SU-DHL-6 (cell line): ENCODE data around the gene TMEM203.

ENCODE experiments used
- H2AFZ ChIP-seq: fragments of 200-600 bp; sonication (generic); 2 replicates; pipeline ENCODE4 v1.6.1; 2014; ENCODE audit warnings: low read depth, mild to moderate bottlenecking, moderate library complexity, mixed read lengths, antibody characterized with exemption, low read length; ENCODE audit not compliant: severe bottlenecking
- H3F3A ChIP-seq: fragments of 200-600 bp; shearing (Covaris generic); 2 replicates; pipeline ENCODE4 v1.6.0; 2016; ENCODE audit warnings: antibody characterized with exemption, mild to moderate bottlenecking; ENCODE audit not compliant: insufficient read depth
- H3K27ac ChIP-seq: fragments of 200-600 bp; sonication (generic); 2 replicates; pipeline ENCODE4 v1.5.1; 2016; ENCODE audit warnings: low read depth, mild to moderate bottlenecking, low read length, moderate library complexity, mixed read lengths
- H3K27me3 ChIP-seq: fragments of 200-600 bp; sonication (generic), shearing (Covaris generic); 2 replicates; pipeline ENCODE4 v1.6.0; 2014; ENCODE audit warnings: mild to moderate bottlenecking, low read length
- H3K36me3 ChIP-seq: fragments of 200-600 bp; sonication (generic); 2 replicates; pipeline ENCODE4 v1.6.1; 2014; ENCODE audit warnings: mild to moderate bottlenecking, low read length, mixed read lengths
- H3K4me2 ChIP-seq: fragments of 300-600, 200-600 bp; shearing (Covaris generic), sonication (generic); 2 replicates; pipeline ENCODE4 v1.6.0; 2014; ENCODE audit warnings: low read length, low read depth, mild to moderate bottlenecking; ENCODE audit not compliant: poor library complexity, severe bottlenecking
- H3K4me3 ChIP-seq: fragments of 200-600 bp; sonication (generic); 2 replicates; pipeline ENCODE4 v1.5.1; 2014; ENCODE audit warnings: antibody characterized with exemption, low read length, mild to moderate bottlenecking, mixed read lengths; ENCODE audit not compliant: insufficient read depth, poor library complexity, severe bottlenecking
- H3K79me2 ChIP-seq: fragments of 200-600 bp; sonication (generic); 2 replicates; pipeline ENCODE4 v1.6.1; 2014; ENCODE audit warnings: mild to moderate bottlenecking, low read length, moderate library complexity; ENCODE audit not compliant: insufficient read depth
- H3K9ac ChIP-seq: fragments of 200-600 bp; sonication (generic); 2 replicates; pipeline ENCODE4 v1.7.0; 2014; ENCODE audit warnings: mild to moderate bottlenecking, low read length
- H3K9me2 ChIP-seq: fragments of 200-600 bp; sonication (generic); replicated peaks from 2 replicates; pipeline ENCODE4 v1.6.1; 2014; ENCODE audit warnings: low read length; ENCODE audit not compliant: insufficient read depth
- H3K9me3 ChIP-seq: fragments of 200-600 bp; sonication (generic); 2 replicates; pipeline ENCODE4 v1.6.1; 2014; ENCODE audit warnings: low read length, mixed read lengths; ENCODE audit not compliant: insufficient read depth
- H4K20me1 ChIP-seq: fragments of 200-600 bp; sonication (generic); 2 replicates; pipeline ENCODE4 v1.6.1; 2014; ENCODE audit warnings: low read depth, mild to moderate bottlenecking, antibody characterized with exemption, low read length, moderate library complexity, mixed read lengths
- EZH2phosphoT487 ChIP-seq: fragments of 200-600 bp; sonication (generic), shearing (Covaris generic); conservative IDR thresholded peaks from 2 replicates; pipeline ENCODE4 v1.6.1; 2018; ENCODE audit warnings: mild to moderate bottlenecking, antibody characterized with exemption, low read length, moderate library complexity, mixed read lengths
- TF ChIP-seq, protein P1 (sequence below): fragments of 200-600 bp; sonication (generic); IDR thresholded peaks from one replicate; pipeline ENCODE4 v1.5.1; 2017; ENCODE audit warnings: antibody characterized with exemption, mild to moderate bottlenecking, low read length, moderate library complexity; ENCODE audit not compliant: insufficient read depth, poor library complexity, severe bottlenecking

TMEM203 gene

DNA sequence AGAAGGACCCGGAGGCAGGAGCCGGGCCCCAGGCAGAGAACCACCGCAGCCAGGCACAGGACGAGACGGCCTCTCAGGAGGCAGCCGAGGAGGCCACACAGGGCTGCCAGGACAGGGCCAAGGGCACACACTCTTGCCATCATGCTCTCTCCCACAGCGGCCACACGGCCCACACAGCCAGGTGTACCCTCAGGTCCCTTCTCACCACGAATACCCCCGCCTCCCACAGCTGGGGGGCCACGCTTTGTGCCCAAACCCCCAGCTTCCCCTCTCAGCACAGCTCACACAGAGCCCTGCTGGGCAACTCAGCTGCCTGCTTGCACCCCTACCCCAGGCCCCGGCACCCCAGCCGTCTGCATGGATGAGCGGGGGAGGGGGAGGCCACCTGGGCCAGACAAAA is 11.7 kb downstream of the TMEM203 start:
- H2AFZ ChIP-seq = no peak overlapping the region
- H3K27ac ChIP-seq = no peak overlapping the region
- TF ChIP-seq, protein P1, sequence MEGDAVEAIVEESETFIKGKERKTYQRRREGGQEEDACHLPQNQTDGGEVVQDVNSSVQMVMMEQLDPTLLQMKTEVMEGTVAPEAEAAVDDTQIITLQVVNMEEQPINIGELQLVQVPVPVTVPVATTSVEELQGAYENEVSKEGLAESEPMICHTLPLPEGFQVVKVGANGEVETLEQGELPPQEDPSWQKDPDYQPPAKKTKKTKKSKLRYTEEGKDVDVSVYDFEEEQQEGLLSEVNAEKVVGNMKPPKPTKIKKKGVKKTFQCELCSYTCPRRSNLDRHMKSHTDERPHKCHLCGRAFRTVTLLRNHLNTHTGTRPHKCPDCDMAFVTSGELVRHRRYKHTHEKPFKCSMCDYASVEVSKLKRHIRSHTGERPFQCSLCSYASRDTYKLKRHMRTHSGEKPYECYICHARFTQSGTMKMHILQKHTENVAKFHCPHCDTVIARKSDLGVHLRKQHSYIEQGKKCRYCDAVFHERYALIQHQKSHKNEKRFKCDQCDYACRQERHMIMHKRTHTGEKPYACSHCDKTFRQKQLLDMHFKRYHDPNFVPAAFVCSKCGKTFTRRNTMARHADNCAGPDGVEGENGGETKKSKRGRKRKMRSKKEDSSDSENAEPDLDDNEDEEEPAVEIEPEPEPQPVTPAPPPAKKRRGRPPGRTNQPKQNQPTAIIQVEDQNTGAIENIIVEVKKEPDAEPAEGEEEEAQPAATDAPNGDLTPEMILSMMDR = no peak
- TF ChIP-seq EZH2phosphoT487 = no peak
- no peaks in the 10 kb centered on the region for H3F3A ChIP-seq
- no peak overlapping the region for H3K4me3 ChIP-seq
- H3K9me3 ChIP-seq = no peaks in the 10 kb centered on the region
- H3K79me2 ChIP-seq = peaks cover 6% of the 10 kb centered on the region; the same call in 1 of the 2 replicates
- H3K27me3 ChIP-seq = no peaks in the 10 kb centered on the region
- no peaks in the 10 kb centered on the region for H3K9me2 ChIP-seq
- no peak overlapping the region for H3K4me2 ChIP-seq
- no peaks in the 10 kb centered on the region for H4K20me1 ChIP-seq
- H3K36me3 ChIP-seq = no peaks in the 10 kb centered on the region
- H3K9ac ChIP-seq = no peak overlapping the region

- Histone ChIP-seq H2AFZ (no peak overlapping the region), H3K4me2 (no peak overlapping the region), H3K9ac (no peak overlapping the region), H3F3A (no peaks in the 10 kb centered on the region), H3K9me3 (no peaks in the 10 kb centered on the region), H3K9me2 (no peaks in the 10 kb centered on the region), H3K27ac (no peak overlapping the region), H3K36me3 (no peaks in the 10 kb centered on the region), H3K4me3 (no peak overlapping the region), H4K20me1 (no peaks in the 10 kb centered on the region), H3K27me3 (no peaks in the 10 kb centered on the region), H3K79me2 (peaks cover 11% of the 10 kb centered on the region)
- TF ChIP-seq, protein P1 = no peak
- no peak for TF ChIP-seq EZH2phosphoT487
Measured at GRCh38 chr9:137192859-137193258, 12.6 kb downstream of the TMEM203 start.

DNA sequence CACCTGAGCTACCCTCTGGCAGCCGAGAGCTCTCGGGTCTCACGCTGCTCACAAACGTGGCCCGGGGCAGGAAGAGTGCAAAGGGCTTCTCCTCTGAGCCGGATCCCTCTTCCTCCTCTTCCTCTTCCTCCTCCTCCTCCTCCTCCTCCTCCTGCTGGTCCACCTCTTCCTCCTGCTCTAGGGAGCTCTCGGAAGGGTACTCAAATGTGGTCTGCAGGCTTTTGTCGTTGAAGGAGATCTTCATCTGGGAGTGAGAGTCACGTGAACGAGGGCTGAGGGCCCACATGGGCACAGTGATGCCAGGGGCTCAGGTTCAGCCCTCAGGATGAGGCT is 13.0 kb downstream of the TMEM203 start:
- Histone ChIP-seq H3K36me3 (no peaks in the 10 kb centered on the region), H3K79me2 (peaks cover 15% of the 10 kb centered on the region), H3K4me2 (no peak overlapping the region), H2AFZ (no peak overlapping the region), H3K4me3 (no peak overlapping the region), H3K9ac (no peak overlapping the region), H3K27me3 (no peaks in the 10 kb centered on the region), H3K9me3 (no peaks in the 10 kb centered on the region), H3K27ac (no peak overlapping the region), H4K20me1 (no peaks in the 10 kb centered on the region), H3K9me2 (no peaks in the 10 kb centered on the region), H3F3A (no peaks in the 10 kb centered on the region)
- TF ChIP-seq, protein P1 = no peak
- no peak for TF ChIP-seq EZH2phosphoT487
